ENCODE results near the gene HOXC5.

The HOXC5 gene

DNA sequence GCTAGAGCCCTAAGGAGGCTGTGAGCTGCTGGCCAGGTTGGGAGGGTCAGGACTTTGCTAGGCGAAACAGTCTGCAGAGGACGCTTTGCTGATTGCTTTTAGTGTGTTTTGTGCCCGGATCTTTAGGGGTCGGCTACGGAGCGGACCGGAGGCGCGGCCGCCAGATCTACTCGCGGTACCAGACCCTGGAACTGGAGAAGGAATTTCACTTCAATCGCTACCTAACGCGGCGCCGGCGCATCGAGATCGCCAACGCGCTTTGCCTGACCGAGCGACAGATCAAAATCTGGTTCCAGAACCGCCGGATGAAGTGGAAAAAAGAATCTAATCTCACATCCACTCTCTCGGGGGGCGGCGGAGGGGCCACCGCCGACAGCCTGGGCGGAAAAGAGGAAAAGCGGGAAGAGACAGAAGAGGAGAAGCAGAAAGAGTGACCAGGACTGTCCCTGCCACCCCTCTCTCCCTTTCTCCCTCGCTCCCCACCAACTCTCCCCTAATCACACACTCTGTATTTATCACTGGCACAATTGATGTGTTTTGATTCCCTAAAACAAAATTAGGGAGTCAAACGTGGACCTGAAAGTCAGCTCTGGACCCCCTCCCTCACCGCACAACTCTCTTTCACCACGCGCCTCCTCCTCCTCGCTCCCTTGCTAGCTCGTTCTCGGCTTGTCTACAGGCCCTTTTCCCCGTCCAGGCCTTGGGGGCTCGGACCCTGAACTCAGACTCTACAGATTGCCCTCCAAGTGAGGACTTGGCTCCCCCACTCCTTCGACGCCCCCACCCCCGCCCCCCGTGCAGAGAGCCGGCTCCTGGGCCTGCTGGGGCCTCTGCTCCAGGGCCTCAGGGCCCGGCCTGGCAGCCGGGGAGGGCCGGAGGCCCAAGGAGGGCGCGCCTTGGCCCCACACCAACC lies 3.1 kb upstream of the HOXC5 start:
- TF ChIP-seq ZNF274 (IDR thresholded peaks at IDR 0.05; ENCODE audit: low read depth, low read length) = no peak
- peak; percentile 64 for TF ChIP-seq SUZ12 (IDR thresholded peaks at IDR 0.05; ENCODE audit: extremely low read depth, insufficient read depth, insufficient read length)
- no peak for TF ChIP-seq YY1 (IDR thresholded peaks at IDR 0.05; ENCODE audit: insufficient read depth, insufficient read length)
- Histone ChIP-seq H3K4me3 (ENCODE audit: insufficient read length, low read depth) (peak overlapping the region; percentile 2), H3K27me3 (ENCODE audit: insufficient read depth, insufficient read length) (peaks cover 100% of the 10 kb centered on the region), H3K9me3 (ENCODE audit: insufficient read depth, low read length) (no peaks in the 10 kb centered on the region), H3K4me1 (ENCODE audit: insufficient read depth, insufficient read length) (peaks cover 15% of the 10 kb centered on the region), H3K36me3 (ENCODE audit: insufficient read depth, insufficient read length, low read length) (no peaks in the 10 kb centered on the region), H3K9ac (ENCODE audit: insufficient read length, low read depth) (peak overlapping the region; percentile 24)
- no peak for DNase-seq (ENCODE audit: low read depth, low spot score)

DNA sequence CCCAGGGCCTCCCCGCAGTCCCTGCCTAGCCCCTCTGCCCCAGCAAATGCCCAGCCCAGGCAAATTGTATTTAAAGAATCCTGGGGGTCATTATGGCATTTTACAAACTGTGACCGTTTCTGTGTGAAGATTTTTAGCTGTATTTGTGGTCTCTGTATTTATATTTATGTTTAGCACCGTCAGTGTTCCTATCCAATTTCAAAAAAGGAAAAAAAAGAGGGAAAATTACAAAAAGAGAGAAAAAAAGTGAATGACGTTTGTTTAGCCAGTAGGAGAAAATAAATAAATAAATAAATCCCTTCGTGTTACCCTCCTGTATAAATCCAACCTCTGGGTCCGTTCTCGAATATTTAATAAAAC lies 2.4 kb upstream of the HOXC5 start:
- peaks cover 100% of the 10 kb centered on the region for H3K27me3 ChIP-seq (ENCODE audit: insufficient read depth, insufficient read length)
- TF ChIP-seq SUZ12 (IDR thresholded peaks at IDR 0.05; ENCODE audit: extremely low read depth, insufficient read depth, insufficient read length) = no peak
- TF ChIP-seq YY1 (IDR thresholded peaks at IDR 0.05; ENCODE audit: insufficient read depth, insufficient read length) = no peak
- no peak for TF ChIP-seq ZNF274 (IDR thresholded peaks at IDR 0.05; ENCODE audit: low read depth, low read length)
- peaks cover 15% of the 10 kb centered on the region for H3K4me1 ChIP-seq (ENCODE audit: insufficient read depth, insufficient read length)
- no peaks in the 10 kb centered on the region for H3K36me3 ChIP-seq (ENCODE audit: insufficient read depth, insufficient read length, low read length)
- H3K9me3 ChIP-seq (ENCODE audit: insufficient read depth, low read length) = no peaks in the 10 kb centered on the region
- DNase-seq (ENCODE audit: low read depth, low spot score) = no peak
- no peak overlapping the region for H3K4me3 ChIP-seq (ENCODE audit: insufficient read length, low read depth)
- no peak overlapping the region for H3K9ac ChIP-seq (ENCODE audit: insufficient read length, low read depth)

DNA sequence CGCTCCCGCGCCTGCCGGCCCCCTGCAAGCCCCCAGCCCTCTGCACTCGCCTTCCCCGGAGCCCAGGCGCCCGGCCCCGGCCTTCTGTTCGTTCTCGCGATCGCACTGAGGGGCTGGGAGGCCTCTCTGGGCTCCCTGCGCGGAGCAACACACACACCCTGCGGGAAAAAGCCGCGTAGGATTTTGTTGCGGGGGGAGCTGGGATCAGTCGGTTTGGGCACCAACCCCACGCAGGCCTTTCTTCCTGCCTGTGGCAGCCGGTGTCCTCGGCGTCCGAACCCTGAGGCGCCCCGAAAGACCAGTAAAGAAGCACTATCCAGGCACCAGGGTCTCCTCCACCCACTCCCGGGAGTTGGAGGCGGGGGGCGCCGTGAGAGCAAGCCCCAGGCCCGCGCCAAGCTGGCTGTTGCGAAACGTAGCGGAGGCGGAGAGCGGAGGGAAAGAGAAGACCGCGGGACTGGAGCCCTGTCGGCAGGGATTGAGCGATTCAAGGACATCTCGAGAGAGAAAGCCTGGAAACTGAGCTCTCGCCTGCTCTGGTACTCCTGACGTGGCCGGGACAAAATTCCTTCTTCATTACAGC lies 1.9 kb upstream of the HOXC5 start:
- peak overlapping the region; percentile 9 for H3K9ac ChIP-seq (ENCODE audit: insufficient read length, low read depth)
- TF ChIP-seq YY1 (IDR thresholded peaks at IDR 0.05; ENCODE audit: insufficient read depth, insufficient read length) (no peak), SUZ12 (IDR thresholded peaks at IDR 0.05; ENCODE audit: extremely low read depth, insufficient read depth, insufficient read length) (peak; percentile 92), ZNF274 (IDR thresholded peaks at IDR 0.05; ENCODE audit: low read depth, low read length) (no peak)
- no peak for DNase-seq (ENCODE audit: low read depth, low spot score)
- H3K27me3 ChIP-seq (ENCODE audit: insufficient read depth, insufficient read length) = peaks cover 100% of the 10 kb centered on the region
- H3K4me3 ChIP-seq (ENCODE audit: insufficient read length, low read depth) = peak overlapping the region; percentile 18
- H3K4me1 ChIP-seq (ENCODE audit: insufficient read depth, insufficient read length) = peaks cover 15% of the 10 kb centered on the region
- no peaks in the 10 kb centered on the region for H3K36me3 ChIP-seq (ENCODE audit: insufficient read depth, insufficient read length, low read length)
- H3K9me3 ChIP-seq (ENCODE audit: insufficient read depth, low read length) = no peaks in the 10 kb centered on the region

DNA sequence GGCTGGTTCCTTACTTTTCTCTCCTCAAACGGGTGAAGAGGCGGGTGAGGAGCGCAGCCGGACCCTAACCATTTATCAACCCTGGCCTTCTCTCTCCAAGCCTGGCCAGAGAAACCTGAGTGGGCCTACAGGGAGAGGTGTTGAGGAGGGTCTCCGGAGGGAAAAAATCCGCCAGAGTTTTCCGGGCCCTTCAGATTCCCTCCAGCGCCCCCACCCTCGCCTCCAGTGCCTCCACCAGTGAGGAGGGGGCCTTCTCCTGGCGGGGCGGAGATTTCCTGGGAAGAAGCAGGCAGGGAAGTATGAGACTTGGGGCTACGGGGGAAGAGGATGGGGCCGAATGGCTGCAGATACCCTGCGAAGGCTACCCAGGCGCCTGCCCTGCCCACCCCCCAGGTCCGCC lies 1.4 kb upstream of the HOXC5 start:
- DNase-seq (ENCODE audit: low read depth, low spot score) = no peak
- TF ChIP-seq ZNF274 (IDR thresholded peaks at IDR 0.05; ENCODE audit: low read depth, low read length) (no peak), YY1 (IDR thresholded peaks at IDR 0.05; ENCODE audit: insufficient read depth, insufficient read length) (no peak), SUZ12 (IDR thresholded peaks at IDR 0.05; ENCODE audit: extremely low read depth, insufficient read depth, insufficient read length) (no peak)
- H3K4me3 ChIP-seq (ENCODE audit: insufficient read length, low read depth) = no peak overlapping the region
- no peaks in the 10 kb centered on the region for H3K36me3 ChIP-seq (ENCODE audit: insufficient read depth, insufficient read length, low read length)
- H3K9ac ChIP-seq (ENCODE audit: insufficient read length, low read depth) = peak overlapping the region; percentile 9
- H3K9me3 ChIP-seq (ENCODE audit: insufficient read depth, low read length) = no peaks in the 10 kb centered on the region
- H3K4me1 ChIP-seq (ENCODE audit: insufficient read depth, insufficient read length) = peaks cover 15% of the 10 kb centered on the region
- peaks cover 100% of the 10 kb centered on the region for H3K27me3 ChIP-seq (ENCODE audit: insufficient read depth, insufficient read length)

DNA sequence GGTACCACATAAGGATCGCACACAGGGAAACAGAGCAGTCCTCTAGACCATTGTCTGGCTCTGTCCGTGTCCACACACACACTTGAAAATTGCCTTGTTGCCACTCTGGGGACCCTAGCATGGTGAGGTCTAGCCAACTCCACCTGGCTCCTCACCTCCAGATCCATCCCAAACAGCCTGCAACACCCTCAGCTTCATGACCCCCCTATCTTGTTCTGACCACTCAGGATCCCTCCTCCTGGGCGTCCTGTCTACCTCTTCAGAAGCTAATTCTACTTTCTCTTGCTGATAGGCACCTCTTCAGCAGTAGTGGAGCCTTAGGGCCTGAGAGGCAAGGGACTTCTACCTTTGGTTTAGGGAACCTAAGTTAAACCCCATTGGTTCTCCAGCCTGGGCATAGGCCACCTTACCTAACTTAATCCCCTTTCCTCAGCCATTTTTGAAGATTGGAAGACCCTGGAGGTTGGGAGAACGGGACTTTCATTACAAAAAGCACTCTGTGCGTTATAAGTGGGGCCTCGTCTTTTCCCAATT lies 697 bp upstream of the HOXC5 start:
- Histone ChIP-seq H3K27me3 (ENCODE audit: insufficient read depth, insufficient read length) (peaks cover 100% of the 10 kb centered on the region), H3K9me3 (ENCODE audit: insufficient read depth, low read length) (no peaks in the 10 kb centered on the region), H3K9ac (ENCODE audit: insufficient read length, low read depth) (no peak overlapping the region), H3K36me3 (ENCODE audit: insufficient read depth, insufficient read length, low read length) (no peaks in the 10 kb centered on the region), H3K4me3 (ENCODE audit: insufficient read length, low read depth) (no peak overlapping the region), H3K4me1 (ENCODE audit: insufficient read depth, insufficient read length) (peaks cover 15% of the 10 kb centered on the region)
- DNase-seq (ENCODE audit: low read depth, low spot score) = no peak
- TF ChIP-seq ZNF274 (IDR thresholded peaks at IDR 0.05; ENCODE audit: low read depth, low read length) = no peak
- TF ChIP-seq SUZ12 (IDR thresholded peaks at IDR 0.05; ENCODE audit: extremely low read depth, insufficient read depth, insufficient read length) = no peak
- no peak for TF ChIP-seq YY1 (IDR thresholded peaks at IDR 0.05; ENCODE audit: insufficient read depth, insufficient read length)

DNA sequence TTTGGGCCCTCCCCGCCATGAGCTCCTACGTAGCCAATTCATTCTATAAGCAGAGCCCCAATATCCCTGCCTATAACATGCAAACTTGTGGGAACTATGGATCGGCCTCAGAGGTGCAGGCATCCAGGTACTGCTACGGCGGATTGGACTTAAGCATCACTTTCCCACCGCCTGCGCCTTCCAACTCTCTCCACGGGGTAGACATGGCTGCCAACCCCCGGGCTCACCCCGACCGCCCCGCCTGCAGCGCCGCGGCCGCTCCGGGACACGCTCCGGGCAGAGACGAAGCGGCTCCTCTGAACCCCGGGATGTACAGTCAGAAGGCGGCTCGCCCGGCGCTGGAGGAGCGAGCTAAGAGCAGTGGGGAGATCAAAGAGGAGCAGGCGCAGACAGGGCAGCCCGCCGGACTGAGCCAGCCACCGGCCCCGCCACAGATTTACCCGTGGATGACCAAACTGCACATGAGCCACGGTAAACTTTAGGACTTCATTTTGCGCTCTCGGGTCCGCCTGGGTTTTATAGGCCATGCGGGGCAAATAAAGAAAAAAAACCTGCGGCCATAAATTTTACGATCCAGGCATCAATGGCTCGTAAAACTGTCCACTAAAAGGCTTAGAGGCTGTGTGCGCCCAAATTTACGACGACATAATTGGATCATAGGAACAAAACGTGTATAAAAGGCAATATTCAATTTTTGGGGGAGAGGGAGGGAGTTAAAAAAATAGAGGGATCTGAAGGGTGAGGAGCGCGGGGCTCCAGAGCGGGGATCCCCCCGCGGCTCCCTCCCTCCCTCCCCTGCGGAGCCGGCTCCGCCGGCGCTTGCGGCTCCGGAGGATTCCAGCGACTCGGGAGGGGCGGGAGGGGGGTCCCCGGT lies 493 bp downstream of the HOXC5 start:
- H3K27me3 ChIP-seq (ENCODE audit: insufficient read depth, insufficient read length) = peaks cover 100% of the 10 kb centered on the region
- DNase-seq (ENCODE audit: low read depth, low spot score) = no peak
- H3K9me3 ChIP-seq (ENCODE audit: insufficient read depth, low read length) = no peaks in the 10 kb centered on the region
- H3K4me1 ChIP-seq (ENCODE audit: insufficient read depth, insufficient read length) = peaks cover 15% of the 10 kb centered on the region
- H3K4me3 ChIP-seq (ENCODE audit: insufficient read length, low read depth) = peak overlapping the region; percentile 22
- peak; percentile 12 for TF ChIP-seq YY1 (IDR thresholded peaks at IDR 0.05; ENCODE audit: insufficient read depth, insufficient read length)
- TF ChIP-seq SUZ12 (IDR thresholded peaks at IDR 0.05; ENCODE audit: extremely low read depth, insufficient read depth, insufficient read length) = peak; percentile 96
- TF ChIP-seq ZNF274 (IDR thresholded peaks at IDR 0.05; ENCODE audit: low read depth, low read length) = no peak
- H3K36me3 ChIP-seq (ENCODE audit: insufficient read depth, insufficient read length, low read length) = no peaks in the 10 kb centered on the region
- H3K9ac ChIP-seq (ENCODE audit: insufficient read length, low read depth) = peak overlapping the region; percentile 8
